IMR-90 (cell line): ENCODE data around the gene NEK4. TPM values are rescaled to one million over a fixed set of nuclear protein-coding genes. Genes with fewer than 3 reads are reported as not detected.

Experiments
- microRNA-seq, 2 experiments: library from miRNA; stranded (forward) in 1 of 2; unstranded in 1 of 2; fragments of 10-50 nt in 1 of 2; fragments of <30 nt in 1 of 2; gene quantifications in 1 of 2; microRNA quantifications in 1 of 2; one replicate each; pipeline versions ENCODE3 to v1.1.0; 2013 to 2020; ENCODE audit not compliant: insufficient read depth in 1 of 2, insufficient read length in 1 of 2, unreplicated experiment in 1 of 2
- polyA plus RNA-seq, 3 experiments: library from polyadenylated mRNA; depleted of rRNA; stranded (reverse); fragments of >200 nt; gene quantifications; 2 replicates each; pipeline ENCODE4 v1.2.3, GENCODE V29; 2012; ENCODE audit warnings: low replicate concordance in 1 of 3
- small RNA-seq, 5 experiments: library from RNA; depleted of rRNA; stranded (forward); fragments of <200 nt; gene quantifications; one replicate each; pipeline ENCODE3, GENCODE V24; 2012
- total RNA-seq: library from RNA; depleted of rRNA; stranded (reverse); fragments of >200 nt; gene quantifications from 2 replicates; pipeline ENCODE4 v1.2.3, GENCODE V29; 2012; rRNA removed
- TF ChIP-seq, protein P1 (sequence below): conservative IDR thresholded peaks from 2 replicates; pipeline ENCODE4 v1.5.1; 2012; ENCODE audit warnings: mild to moderate bottlenecking, low read depth, low read length, improper control_type of control experiment

Gene NEK4
- total and polyA plus RNA-seq, 2 of the 4 experiments (the other 2 are of a cell fraction), result 10.3 to 24.7 TPM

DNA sequence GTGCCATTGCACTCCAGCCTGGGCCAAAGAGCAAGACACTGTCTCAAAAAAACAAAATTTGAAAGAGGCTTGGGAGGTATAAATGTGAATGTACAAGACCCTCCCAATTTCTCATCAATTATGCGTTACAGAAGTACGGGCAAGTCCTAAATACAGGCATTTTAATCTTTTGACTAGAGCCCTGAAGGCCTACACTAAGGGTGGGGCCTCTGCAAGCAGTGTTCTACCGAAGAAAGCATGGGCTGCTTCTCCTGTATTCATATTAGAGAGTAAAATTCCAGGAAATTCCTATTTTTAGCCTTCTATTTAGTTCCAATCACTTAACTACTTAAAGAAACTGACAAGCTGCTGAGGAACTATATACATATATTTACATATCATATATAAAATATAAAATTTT is 110.7 kb downstream of the NEK4 start (continued):
- TF ChIP-seq, protein P1, sequence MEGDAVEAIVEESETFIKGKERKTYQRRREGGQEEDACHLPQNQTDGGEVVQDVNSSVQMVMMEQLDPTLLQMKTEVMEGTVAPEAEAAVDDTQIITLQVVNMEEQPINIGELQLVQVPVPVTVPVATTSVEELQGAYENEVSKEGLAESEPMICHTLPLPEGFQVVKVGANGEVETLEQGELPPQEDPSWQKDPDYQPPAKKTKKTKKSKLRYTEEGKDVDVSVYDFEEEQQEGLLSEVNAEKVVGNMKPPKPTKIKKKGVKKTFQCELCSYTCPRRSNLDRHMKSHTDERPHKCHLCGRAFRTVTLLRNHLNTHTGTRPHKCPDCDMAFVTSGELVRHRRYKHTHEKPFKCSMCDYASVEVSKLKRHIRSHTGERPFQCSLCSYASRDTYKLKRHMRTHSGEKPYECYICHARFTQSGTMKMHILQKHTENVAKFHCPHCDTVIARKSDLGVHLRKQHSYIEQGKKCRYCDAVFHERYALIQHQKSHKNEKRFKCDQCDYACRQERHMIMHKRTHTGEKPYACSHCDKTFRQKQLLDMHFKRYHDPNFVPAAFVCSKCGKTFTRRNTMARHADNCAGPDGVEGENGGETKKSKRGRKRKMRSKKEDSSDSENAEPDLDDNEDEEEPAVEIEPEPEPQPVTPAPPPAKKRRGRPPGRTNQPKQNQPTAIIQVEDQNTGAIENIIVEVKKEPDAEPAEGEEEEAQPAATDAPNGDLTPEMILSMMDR, result no peak

Small RNA genes within 50 kb of the gene (microRNA-seq; reads per million reads assigned to microRNA genes)
- not detected for gene AC006254.2 (ENCODE audit: insufficient read depth, insufficient read length)
- gene RF00569 (ENCODE audit: insufficient read depth, insufficient read length), result 261 reads per million, percentile 87 among the genes with 10 or more reads in this experiment
- not detected for gene RF01183 (ENCODE audit: insufficient read depth, insufficient read length)
- gene SNORD19 (ENCODE audit: insufficient read depth, insufficient read length), result not detected
- not detected for gene SNORD19B (ENCODE audit: insufficient read depth, insufficient read length)
- 1,115 reads per million, percentile 94 among the genes with 10 or more reads in this experiment for gene SNORD69 (ENCODE audit: insufficient read depth, insufficient read length)

Small RNA genes within 50 kb of the gene (small RNA-seq; reads per million reads assigned to genes)
- gene AC006254.2 (0 reads per million in 5 experiments), gene RF00569 (391 to 7,063 (median 2,269) reads per million in 5 experiments), gene RF01183 (0 reads per million in 5 experiments), gene SNORD19 (0 to 0.08 (median 0) reads per million in 5 experiments), gene SNORD19B (0 reads per million in 5 experiments), gene SNORD69 (7.2 to 588 (median 25.2) reads per million in 5 experiments)

Other genes with a start within 250 kb of the NEK4 start
- gene NT5DC2, start 237.1 kb downstream of the NEK4 start, total RNA-seq, result 161 and 173 TPM in 2 replicates
- gene NT5DC2, start 237.1 kb downstream of the NEK4 start, polyA plus RNA-seq (2012; rRNA removed), result 200 and 228 TPM in 2 replicates
- gene UQCC5, start 234.3 kb downstream of the NEK4 start, total RNA-seq, result 1.1 and 1.4 TPM in 2 replicates
- 14.4 and 16.9 TPM in 2 replicates for gene UQCC5, start 234.3 kb downstream of the NEK4 start, polyA plus RNA-seq (2012; rRNA removed)
- gene PBRM1, start 85.0 kb downstream of the NEK4 start, total RNA-seq, result 72.6 and 74.2 TPM in 2 replicates
- gene PBRM1, start 85.0 kb downstream of the NEK4 start, polyA plus RNA-seq (2012; rRNA removed), result 16.5 and 16.6 TPM in 2 replicates
- 66.0 and 117 TPM in 2 replicates for gene GNL3, start 84.9 kb downstream of the NEK4 start, total RNA-seq
- gene GNL3, start 84.9 kb downstream of the NEK4 start, polyA plus RNA-seq (2012; rRNA removed), result 69.7 and 90.4 TPM in 2 replicates
- gene GLT8D1, start 65.1 kb downstream of the NEK4 start, total RNA-seq, result 65.3 and 87.8 TPM in 2 replicates
- 114 and 124 TPM in 2 replicates for gene GLT8D1, start 65.1 kb downstream of the NEK4 start, polyA plus RNA-seq (2012; rRNA removed)
- 50.5 and 102 TPM in 2 replicates for gene SPCS1, start 64.8 kb downstream of the NEK4 start, total RNA-seq
- gene SPCS1, start 64.8 kb downstream of the NEK4 start, polyA plus RNA-seq (2012; rRNA removed), result 111 and 124 TPM in 2 replicates
- gene ITIH1, start 6.7 kb upstream of the NEK4 start, total RNA-seq, result not detected in 2 replicates
- not detected in 2 replicates for gene ITIH1, start 6.7 kb upstream of the NEK4 start, polyA plus RNA-seq (2012; rRNA removed)
- 0.72 and 1.1 TPM in 2 replicates for gene ITIH3, start 23.9 kb upstream of the NEK4 start, total RNA-seq
- 0.94 and 1.3 TPM in 2 replicates for gene ITIH3, start 23.9 kb upstream of the NEK4 start, polyA plus RNA-seq (2012; rRNA removed)
- gene ITIH4, start 59.7 kb upstream of the NEK4 start, total RNA-seq, result 0.28 and 0.36 TPM in 2 replicates
- gene ITIH4, start 59.7 kb upstream of the NEK4 start, polyA plus RNA-seq (2012; rRNA removed), result 0.26 and 0.67 TPM in 2 replicates
- not detected in 2 replicates for gene MUSTN1, start 64.1 kb upstream of the NEK4 start, total RNA-seq
- gene MUSTN1, start 64.1 kb upstream of the NEK4 start, polyA plus RNA-seq (2012; rRNA removed), result not detected in 2 replicates
- 7.5 and 10.6 TPM in 2 replicates for gene STIMATE, start 126.6 kb upstream of the NEK4 start, total RNA-seq
- 17.8 and 19.4 TPM in 2 replicates for gene STIMATE, start 126.6 kb upstream of the NEK4 start, polyA plus RNA-seq (2012; rRNA removed)